ENCODE results near the gene FAM234B. TPM values are rescaled to one million over a fixed set of nuclear protein-coding genes. Genes with fewer than 3 reads are reported as not detected.
"Not testable (repeated sequence)": the region's sequence is repeated elsewhere in the genome, so short reads cannot be mapped to it uniquely, and the experiment has no call there.

The FAM234B gene
- total RNA-seq, 1 experiment from 2014 or later = 5.7 TPM

DNA sequence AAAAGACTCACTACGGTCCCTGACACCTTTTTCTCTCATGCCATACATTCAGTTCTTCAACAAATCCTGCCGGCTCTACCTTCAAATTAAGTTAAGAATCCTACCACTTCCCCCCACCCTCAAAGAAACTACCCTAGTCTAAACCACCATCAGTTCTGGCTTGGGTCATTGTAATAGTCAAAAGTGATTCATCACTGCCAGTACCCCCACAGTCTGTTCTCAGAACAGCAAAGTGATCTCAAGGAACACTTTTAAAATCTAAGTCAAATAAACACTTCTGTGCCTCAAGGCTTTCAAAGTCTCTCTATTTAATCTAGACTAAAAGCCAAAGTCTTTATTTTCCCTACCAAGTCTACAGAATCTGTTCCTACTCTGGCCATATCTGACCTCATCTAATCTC is 12.0 kb upstream of the FAM234B start:
- TF ChIP-seq, protein P1, sequence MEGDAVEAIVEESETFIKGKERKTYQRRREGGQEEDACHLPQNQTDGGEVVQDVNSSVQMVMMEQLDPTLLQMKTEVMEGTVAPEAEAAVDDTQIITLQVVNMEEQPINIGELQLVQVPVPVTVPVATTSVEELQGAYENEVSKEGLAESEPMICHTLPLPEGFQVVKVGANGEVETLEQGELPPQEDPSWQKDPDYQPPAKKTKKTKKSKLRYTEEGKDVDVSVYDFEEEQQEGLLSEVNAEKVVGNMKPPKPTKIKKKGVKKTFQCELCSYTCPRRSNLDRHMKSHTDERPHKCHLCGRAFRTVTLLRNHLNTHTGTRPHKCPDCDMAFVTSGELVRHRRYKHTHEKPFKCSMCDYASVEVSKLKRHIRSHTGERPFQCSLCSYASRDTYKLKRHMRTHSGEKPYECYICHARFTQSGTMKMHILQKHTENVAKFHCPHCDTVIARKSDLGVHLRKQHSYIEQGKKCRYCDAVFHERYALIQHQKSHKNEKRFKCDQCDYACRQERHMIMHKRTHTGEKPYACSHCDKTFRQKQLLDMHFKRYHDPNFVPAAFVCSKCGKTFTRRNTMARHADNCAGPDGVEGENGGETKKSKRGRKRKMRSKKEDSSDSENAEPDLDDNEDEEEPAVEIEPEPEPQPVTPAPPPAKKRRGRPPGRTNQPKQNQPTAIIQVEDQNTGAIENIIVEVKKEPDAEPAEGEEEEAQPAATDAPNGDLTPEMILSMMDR (IDR thresholded peaks at IDR 0.05; ENCODE audit: unreplicated experiment) = no peak
- Mint-ChIP-seq H3K4me1 (ENCODE audit: insufficient read depth, unreplicated experiment) (no peaks in the 10 kb centered on the region), H3K27ac (ENCODE audit: low read depth, unreplicated experiment) (no peak overlapping the region), H3K9me3 (ENCODE audit: unreplicated experiment) (no peaks in the 10 kb centered on the region), H3K36me3 (ENCODE audit: insufficient read depth, unreplicated experiment) (no peaks in the 10 kb centered on the region), H3K27me3 (ENCODE audit: insufficient read depth, unreplicated experiment) (no peaks in the 10 kb centered on the region), H3K4me3 (ENCODE audit: unreplicated experiment) (no peak overlapping the region)
- BruUV-seq (replicated peaks) = no TSS peak
- DNase-seq (ENCODE audit: unreplicated experiment) = no peak
- ChIA-PET POLR2A (no interaction called here), CTCF (no interaction called here)
- intact Hi-C loops (cut with micrococcal nuclease) = no loop called here

DNA sequence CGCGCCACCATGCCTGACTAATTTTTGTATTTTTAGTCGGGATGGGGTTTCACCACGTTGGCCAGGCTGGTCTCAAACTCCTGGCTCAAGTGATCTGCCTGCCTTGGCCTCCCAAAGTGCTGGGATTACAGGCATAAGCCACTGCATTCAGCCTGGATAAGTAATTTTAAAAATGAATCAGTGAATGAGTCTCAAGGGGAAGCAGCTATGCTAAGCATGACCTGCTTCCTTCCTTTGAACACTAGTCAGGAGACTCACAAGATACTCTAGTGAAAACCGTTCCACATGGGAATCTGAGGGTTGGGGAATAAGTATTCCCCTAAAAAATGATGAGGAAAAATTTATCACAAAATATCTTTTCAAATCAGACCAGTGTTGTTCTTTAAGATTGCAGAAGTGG is 10.7 kb upstream of the FAM234B start:
- ChIA-PET CTCF (no interaction called here), POLR2A (interaction anchor here (1.0 to 2.9 kb wide), 3 partner anchors 9 to 14 kb away, joined by 3 to 13 read pairs (median 4); partner anchors contain the start of gene FAM234B)
- H3K4me1 Mint-ChIP-seq (ENCODE audit: insufficient read depth, unreplicated experiment) = peaks cover 1% of the 10 kb centered on the region
- H3K4me3 Mint-ChIP-seq (ENCODE audit: unreplicated experiment) = no peak overlapping the region
- no peaks in the 10 kb centered on the region for H3K27me3 Mint-ChIP-seq (ENCODE audit: insufficient read depth, unreplicated experiment)
- no peak for DNase-seq (ENCODE audit: unreplicated experiment)
- no peaks in the 10 kb centered on the region for H3K9me3 Mint-ChIP-seq (ENCODE audit: unreplicated experiment)
- no peak overlapping the region for H3K27ac Mint-ChIP-seq (ENCODE audit: low read depth, unreplicated experiment)
- TF ChIP-seq, protein P1 (IDR thresholded peaks at IDR 0.05; ENCODE audit: unreplicated experiment) = no peak
- no TSS peak for BruUV-seq (replicated peaks)
- intact Hi-C loops (cut with micrococcal nuclease) = no loop called here
- no peaks in the 10 kb centered on the region for H3K36me3 Mint-ChIP-seq (ENCODE audit: insufficient read depth, unreplicated experiment)

- H3K4me1 Mint-ChIP-seq (ENCODE audit: insufficient read depth, unreplicated experiment) = peaks cover 14% of the 10 kb centered on the region
- H3K9me3 Mint-ChIP-seq (ENCODE audit: unreplicated experiment); intact Hi-C loops (cut with micrococcal nuclease); H3K4me3 Mint-ChIP-seq (ENCODE audit: unreplicated experiment); H3K27ac Mint-ChIP-seq (ENCODE audit: low read depth, unreplicated experiment); BruUV-seq (replicated peaks); H3K36me3 Mint-ChIP-seq (ENCODE audit: insufficient read depth, unreplicated experiment); H3K27me3 Mint-ChIP-seq (ENCODE audit: insufficient read depth, unreplicated experiment); DNase-seq (ENCODE audit: unreplicated experiment): not testable (repeated sequence)
- ChIA-PET CTCF (interaction anchor here (1.6 kb wide), 1 partner anchor 34 kb away, joined by 4 read pairs; no protein-coding TSS in a partner anchor), POLR2A (interaction anchor here (1.4 to 2.9 kb wide), 2 partner anchors 9 kb away, joined by 3 to 13 read pairs; partner anchors contain the start of gene FAM234B)
These were observed 8.8 kb upstream of the FAM234B start for GRCh38 chr12:13035335-13035734.

- TF ChIP-seq, protein P1 (IDR thresholded peaks at IDR 0.05; ENCODE audit: unreplicated experiment) = no peak
- Mint-ChIP-seq H3K9me3 (ENCODE audit: unreplicated experiment) (no peaks in the 10 kb centered on the region), H3K27ac (ENCODE audit: low read depth, unreplicated experiment) (no peak overlapping the region), H3K4me3 (ENCODE audit: unreplicated experiment) (no peak overlapping the region), H3K4me1 (ENCODE audit: insufficient read depth, unreplicated experiment) (peaks cover 14% of the 10 kb centered on the region), H3K36me3 (ENCODE audit: insufficient read depth, unreplicated experiment) (no peaks in the 10 kb centered on the region), H3K27me3 (ENCODE audit: insufficient read depth, unreplicated experiment) (no peaks in the 10 kb centered on the region)
- intact Hi-C loops (cut with micrococcal nuclease) = no loop called here
- ChIA-PET POLR2A (interaction anchor here (0.8 kb wide), 1 partner anchor 175 kb away, joined by 3 read pairs; no protein-coding TSS in a partner anchor), CTCF (interaction anchor here (0.5 to 1.6 kb wide), 3 partner anchors 35 to 651 kb away, joined by 3 to 4 read pairs (median 4); no protein-coding TSS in a partner anchor)
- BruUV-seq (replicated peaks) = no TSS peak
- no peak for DNase-seq (ENCODE audit: unreplicated experiment)
These were observed 7.3 kb upstream of the FAM234B start for GRCh38 chr12:13036881-13037280.
